ENCODE data around the gene RECQL5. TPM values are rescaled to one million over a fixed set of nuclear protein-coding genes. Genes with fewer than 3 reads are reported as not detected.

The RECQL5 gene
- total RNA-seq: 43.1 TPM
- long read RNA-seq, transcript RECQL5-201 (20 exons, 3,704 nt): major isoform, 8 of 43 reads
- long read RNA-seq, partial matches to known transcripts: 11 of 43 reads
- long read RNA-seq, other reads (novel, unspliced or antisense): 23 of 43 reads

- H3K36me3 ChIP-seq: peaks cover 46% of the 10 kb centered on the region
- H3K4me3 ChIP-seq: peak within 1 kb of the TSS; percentile 93
- ATAC-seq (peak; percentile 100), DNase-seq (peak; percentile 97)
- intact Hi-C loops (cut with DNase I): no loop called here
- H3K27ac ChIP-seq: peak within 1 kb of the TSS; percentile 91
- no peaks in the 10 kb centered on the region for H3K9me3 ChIP-seq
- TF ChIP-seq, protein P1, sequence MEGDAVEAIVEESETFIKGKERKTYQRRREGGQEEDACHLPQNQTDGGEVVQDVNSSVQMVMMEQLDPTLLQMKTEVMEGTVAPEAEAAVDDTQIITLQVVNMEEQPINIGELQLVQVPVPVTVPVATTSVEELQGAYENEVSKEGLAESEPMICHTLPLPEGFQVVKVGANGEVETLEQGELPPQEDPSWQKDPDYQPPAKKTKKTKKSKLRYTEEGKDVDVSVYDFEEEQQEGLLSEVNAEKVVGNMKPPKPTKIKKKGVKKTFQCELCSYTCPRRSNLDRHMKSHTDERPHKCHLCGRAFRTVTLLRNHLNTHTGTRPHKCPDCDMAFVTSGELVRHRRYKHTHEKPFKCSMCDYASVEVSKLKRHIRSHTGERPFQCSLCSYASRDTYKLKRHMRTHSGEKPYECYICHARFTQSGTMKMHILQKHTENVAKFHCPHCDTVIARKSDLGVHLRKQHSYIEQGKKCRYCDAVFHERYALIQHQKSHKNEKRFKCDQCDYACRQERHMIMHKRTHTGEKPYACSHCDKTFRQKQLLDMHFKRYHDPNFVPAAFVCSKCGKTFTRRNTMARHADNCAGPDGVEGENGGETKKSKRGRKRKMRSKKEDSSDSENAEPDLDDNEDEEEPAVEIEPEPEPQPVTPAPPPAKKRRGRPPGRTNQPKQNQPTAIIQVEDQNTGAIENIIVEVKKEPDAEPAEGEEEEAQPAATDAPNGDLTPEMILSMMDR (IDR thresholded peaks at IDR 0.05): no peak
- H3K27me3 ChIP-seq: no peaks in the 10 kb centered on the region
- peaks cover 24% of the 10 kb centered on the region for H3K4me1 ChIP-seq
These were observed at the start of gene RECQL5, which contains the start of gene SAP30BP for GRCh38 chr17:75666959-75667790. Gene RECQL5, minus strand, starts transcription at chr17:75667154. Its CDS starts 597 bp downstream, at chr17:75666557. Gene SAP30BP, plus strand, starts transcription at chr17:75667338. Its CDS starts 35 bp downstream, at chr17:75667373.

DNA sequence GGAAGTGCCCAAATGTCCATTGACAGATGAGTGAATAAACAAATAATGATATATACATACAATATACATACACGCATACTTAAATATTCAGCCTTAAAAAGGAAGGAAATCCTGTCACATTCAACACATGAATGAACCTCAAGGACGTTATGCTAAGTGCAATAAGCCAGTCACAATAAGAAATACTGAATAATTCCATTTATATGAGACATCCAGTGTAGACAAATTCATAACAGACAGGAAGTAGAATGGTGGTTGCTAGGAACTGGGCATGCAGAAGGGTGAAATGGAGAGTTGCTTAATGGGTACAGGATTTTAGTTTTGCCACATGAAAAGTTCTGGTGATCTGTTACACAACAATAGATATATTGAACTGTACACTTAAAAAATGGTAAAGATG is 45.5 kb upstream of the RECQL5 start:
- DNase-seq (no peak), ATAC-seq (no peak)
- H3K4me3 ChIP-seq: no peak overlapping the region
- intact Hi-C loops (cut with DNase I): no loop called here
- H3K36me3 ChIP-seq: peaks cover 9% of the 10 kb centered on the region
- peaks cover 6% of the 10 kb centered on the region for H3K27me3 ChIP-seq
- TF ChIP-seq, protein P1 (IDR thresholded peaks at IDR 0.05): no peak
- no peaks in the 10 kb centered on the region for H3K4me1 ChIP-seq
- H3K27ac ChIP-seq: no peak overlapping the region
- no peaks in the 10 kb centered on the region for H3K9me3 ChIP-seq

- TF ChIP-seq, protein P1 (IDR thresholded peaks at IDR 0.05): no peak
- ATAC-seq (peak; percentile 81), DNase-seq (no peak)
- Histone ChIP-seq H3K27me3 (no peaks in the 10 kb centered on the region), H3K36me3 (peaks cover 62% of the 10 kb centered on the region), H3K27ac (peak overlapping the region; percentile 40), H3K4me3 (no peak overlapping the region), H3K9me3 (no peaks in the 10 kb centered on the region), H3K4me1 (peaks cover 9% of the 10 kb centered on the region)
- intact Hi-C loops (cut with DNase I): no loop called here
These were observed 40.2 kb upstream of the RECQL5 start for GRCh38 chr17:75707079-75707571.

GRCh38 chr17:75706042-75706728 is 39.2 kb upstream of the RECQL5 start:
- no peak for DNase-seq
- Histone ChIP-seq H3K36me3 (peaks cover 71% of the 10 kb centered on the region), H3K4me3 (no peak overlapping the region), H3K4me1 (peaks cover 12% of the 10 kb centered on the region), H3K27ac (peak overlapping the region; percentile 40), H3K27me3 (no peaks in the 10 kb centered on the region), H3K9me3 (no peaks in the 10 kb centered on the region)
- TF ChIP-seq, protein P1 (IDR thresholded peaks at IDR 0.05): no peak
- no peak for ATAC-seq
- intact Hi-C loops (cut with DNase I): no loop called here

GRCh38 chr17:75704963-75705875 is 38.3 kb upstream of the RECQL5 start:
- H3K4me1 ChIP-seq: peaks cover 18% of the 10 kb centered on the region
- H3K9me3 ChIP-seq: no peaks in the 10 kb centered on the region
- intact Hi-C loops (cut with DNase I): no loop called here
- H3K4me3 ChIP-seq: no peak overlapping the region
- no peaks in the 10 kb centered on the region for H3K27me3 ChIP-seq
- TF ChIP-seq, protein P1 (IDR thresholded peaks at IDR 0.05): no peak
- peaks cover 81% of the 10 kb centered on the region for H3K36me3 ChIP-seq
- DNase-seq (no peak), ATAC-seq (no peak)
- H3K27ac ChIP-seq: no peak overlapping the region
